HG03565 (cell line): ENCODE results near the gene KLHL26.
"Not testable (repeated sequence)": the region's sequence is repeated elsewhere in the genome, so short reads cannot be mapped to it uniquely, and the experiment has no call there.

Experiments
- ATAC-seq: cut with Tn5 transposase; IDR thresholded peaks from one replicate; pipeline ENCODE4 v1.9.1; 2021; ENCODE audit warnings: mild to moderate bottlenecking, moderate library complexity; ENCODE audit not compliant: unreplicated experiment

KLHL26 gene

GRCh38 chr19:18600692-18601397, 36.0 kb upstream of the KLHL26 start:
- ATAC-seq, result not testable (repeated sequence)

- ATAC-seq, result no peak
These were observed 35.0 kb upstream of the KLHL26 start for GRCh38 chr19:18601875-18602274.

DNA sequence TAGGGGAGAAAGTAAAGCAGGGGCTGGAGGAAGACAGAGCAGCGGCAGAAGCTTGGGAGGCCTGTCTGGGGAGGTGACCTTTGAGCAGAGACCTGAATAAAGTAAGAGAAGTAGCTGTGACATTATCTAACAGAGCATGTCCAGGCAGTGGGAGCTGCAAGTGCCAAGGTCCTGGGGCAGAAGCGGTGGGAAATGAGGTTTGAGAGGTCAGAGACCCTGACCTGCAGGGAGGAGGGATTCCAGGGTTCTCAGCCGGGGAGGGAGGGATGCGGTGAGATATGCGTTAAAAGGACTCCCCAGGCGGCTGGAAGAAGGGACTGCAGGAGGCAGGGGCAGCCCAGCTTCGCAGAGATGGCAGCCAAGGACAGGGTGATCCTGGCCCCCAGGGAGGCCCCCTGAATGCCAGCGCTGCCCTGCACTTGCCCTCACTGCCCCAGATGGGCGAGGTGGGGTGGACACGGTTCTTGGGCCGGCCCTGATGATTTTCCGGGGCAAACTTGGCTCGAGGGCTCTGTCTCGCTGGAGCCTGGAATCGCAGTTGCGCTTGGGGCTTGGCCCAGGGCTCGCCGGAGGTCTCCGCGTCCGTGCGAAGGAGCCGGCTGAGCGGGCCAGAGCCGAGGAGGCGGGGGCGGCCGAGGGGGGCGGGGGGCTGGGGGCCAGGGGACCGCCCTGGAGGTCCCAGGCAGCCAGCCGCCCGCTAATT, 33.4 kb upstream of the KLHL26 start:
- ATAC-seq, result no peak

DNA sequence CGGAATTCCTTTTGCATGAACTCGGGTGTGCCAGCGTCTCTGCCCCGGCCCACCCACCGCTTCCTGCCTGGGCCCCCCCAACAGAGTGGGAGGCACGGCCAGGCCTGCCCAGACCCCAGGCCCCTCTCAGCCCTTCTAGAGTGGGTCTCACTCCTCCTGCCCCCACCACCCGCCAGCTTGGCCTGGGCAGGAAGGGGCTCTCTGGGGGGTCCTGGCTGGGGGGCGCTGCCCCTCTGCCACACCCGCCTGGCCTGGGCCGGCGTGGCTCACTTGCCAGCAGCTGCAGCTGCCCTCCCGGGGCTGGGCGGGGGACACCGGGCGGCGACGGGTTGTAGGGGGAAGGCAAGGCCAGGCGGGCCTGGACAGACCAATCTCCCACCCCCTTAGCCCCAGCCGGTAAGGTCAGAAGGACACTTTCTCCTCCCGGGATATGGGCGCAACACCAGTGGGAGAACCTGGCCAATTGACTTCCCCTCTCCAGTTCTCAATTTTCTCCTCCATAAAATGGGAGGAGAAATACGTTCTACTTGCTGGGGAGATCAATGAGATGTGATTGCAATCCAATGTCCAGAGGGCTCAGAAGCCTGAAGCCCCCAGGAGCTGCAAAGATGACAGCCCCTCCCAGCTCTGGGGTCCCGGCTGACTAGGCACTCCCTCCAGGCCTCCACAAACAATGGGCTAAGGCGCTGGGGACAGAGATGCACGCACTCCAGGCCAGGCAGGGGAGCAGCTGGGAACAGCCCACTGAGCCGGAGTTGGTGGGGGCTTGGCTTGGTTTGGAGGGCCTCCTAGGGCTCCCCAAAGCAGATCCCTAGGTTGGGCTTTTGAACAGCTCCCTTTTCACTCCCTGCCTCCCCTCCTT, 32.6 kb upstream of the KLHL26 start:
- ATAC-seq, result no peak

GRCh38 chr19:18604820-18605159, 32.0 kb upstream of the KLHL26 start:
- no peak for ATAC-seq

DNA sequence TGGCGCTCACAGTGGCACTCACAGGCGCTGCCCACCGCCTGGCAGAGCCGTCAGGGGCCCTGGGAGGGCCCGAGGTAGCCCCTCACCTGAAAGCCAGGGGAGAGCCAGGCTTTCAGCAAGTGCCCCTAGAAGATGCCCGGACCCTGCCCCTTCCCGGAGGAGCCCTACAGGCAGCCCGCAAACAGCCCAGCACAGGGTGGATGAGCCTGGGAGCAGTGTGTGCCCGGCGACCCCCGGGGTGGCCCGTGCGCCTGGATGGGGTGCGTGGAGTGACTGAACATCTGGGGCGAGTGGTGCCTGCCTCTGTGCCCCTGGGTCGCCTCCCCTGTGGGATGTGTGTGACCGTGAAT, 31.7 kb upstream of the KLHL26 start:
- no peak for ATAC-seq

DNA sequence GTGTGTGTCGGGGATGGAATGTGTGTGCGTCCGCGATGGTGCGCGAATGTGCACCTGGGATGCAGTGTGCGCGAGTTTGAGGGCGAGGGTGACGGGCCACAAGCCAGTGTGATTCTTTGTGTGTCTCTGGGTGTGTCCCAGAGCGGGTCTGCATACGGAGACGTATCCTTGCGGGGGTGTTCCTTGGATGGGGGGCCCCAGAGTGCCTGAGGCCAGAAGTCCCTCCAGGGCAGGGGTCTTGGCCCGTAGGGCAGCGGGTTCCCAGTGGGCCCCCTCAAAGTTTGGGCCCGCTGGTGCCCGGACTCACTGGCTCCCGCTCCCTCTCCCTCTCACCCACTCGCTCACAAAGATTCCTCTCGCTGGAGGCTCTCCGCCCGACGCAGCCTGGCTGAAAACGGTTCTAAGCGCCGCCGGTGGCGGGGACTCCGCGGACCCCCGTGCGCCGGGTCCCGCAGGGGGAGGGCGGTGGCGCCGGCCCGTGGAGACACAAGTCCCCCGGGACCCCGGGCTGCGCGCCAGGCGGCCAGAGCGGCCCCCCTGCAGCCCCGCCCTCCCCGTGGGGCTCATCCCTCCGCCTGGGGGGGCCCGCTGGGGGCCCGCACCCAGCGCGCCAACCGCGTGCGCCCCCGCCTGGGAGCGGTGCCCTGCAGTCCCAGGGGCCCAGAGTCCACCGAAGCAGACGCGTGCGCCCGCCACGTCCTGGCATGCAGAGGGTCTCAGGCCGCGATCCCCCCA, 31.1 kb upstream of the KLHL26 start:
- ATAC-seq, result no peak

DNA sequence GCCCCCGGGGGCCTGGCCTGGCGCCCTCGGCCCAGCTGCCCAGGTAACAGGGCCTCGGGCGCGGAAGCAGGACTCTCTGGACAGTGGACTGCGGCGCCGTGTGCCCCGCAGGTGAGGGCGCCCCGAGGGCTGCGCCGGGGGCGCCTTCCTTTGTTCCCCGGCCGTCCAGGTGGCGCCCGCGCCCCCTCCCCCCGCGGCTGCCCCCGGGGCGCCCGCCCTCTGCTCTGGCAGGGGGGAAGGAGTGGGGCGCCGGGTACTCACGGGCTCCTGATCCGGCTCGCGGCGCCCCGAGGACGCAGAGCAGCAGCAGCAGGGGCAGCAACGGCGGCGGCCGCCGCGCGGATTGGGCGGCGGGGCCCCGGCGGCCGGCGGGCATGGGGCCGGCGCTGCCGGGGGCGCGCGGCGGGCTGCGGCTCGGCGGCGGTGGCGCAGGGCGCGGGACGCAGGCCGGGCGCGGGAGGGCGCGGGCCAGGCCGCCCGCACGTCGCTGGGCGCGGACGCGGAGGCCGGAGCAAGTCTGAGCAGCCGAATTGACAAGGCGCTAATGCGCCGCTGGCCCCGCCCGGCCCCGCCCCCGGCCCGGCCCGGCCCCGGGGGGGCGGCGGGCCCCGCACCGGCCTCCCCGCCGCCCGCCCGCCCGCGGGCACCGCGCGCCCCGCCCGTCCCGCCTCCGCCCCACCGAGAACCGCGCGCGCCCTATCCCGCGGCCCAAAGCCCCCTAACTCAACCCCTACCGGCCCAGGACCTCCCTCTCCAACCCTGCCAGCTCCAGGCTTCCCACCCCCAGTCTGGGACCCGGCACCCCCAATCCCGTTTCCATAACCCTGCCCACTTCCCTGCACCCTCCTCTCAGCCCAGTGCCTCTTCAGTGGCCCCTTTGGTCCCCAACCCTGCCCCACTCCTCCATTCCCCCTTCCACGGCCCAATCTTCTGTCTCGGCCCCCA, 30.3 kb upstream of the KLHL26 start, which contains the start of gene CRLF1:
Gene CRLF1, minus strand, starts transcription at position 519 of the 945 bp plus-strand sequence. Its CDS starts 143 bp downstream, at position 376.
- ATAC-seq, result no peak

GRCh38 chr19:18607226-18608101, 29.4 kb upstream of the KLHL26 start:
- ATAC-seq, result no peak

GRCh38 chr19:18608102-18608804, 28.6 kb upstream of the KLHL26 start:
- ATAC-seq, result no peak

- no peak for ATAC-seq
These were observed 27.8 kb upstream of the KLHL26 start for GRCh38 chr19:18608805-18609716.

- no peak for ATAC-seq
These were observed 27.1 kb upstream of the KLHL26 start for GRCh38 chr19:18609717-18610051.

DNA sequence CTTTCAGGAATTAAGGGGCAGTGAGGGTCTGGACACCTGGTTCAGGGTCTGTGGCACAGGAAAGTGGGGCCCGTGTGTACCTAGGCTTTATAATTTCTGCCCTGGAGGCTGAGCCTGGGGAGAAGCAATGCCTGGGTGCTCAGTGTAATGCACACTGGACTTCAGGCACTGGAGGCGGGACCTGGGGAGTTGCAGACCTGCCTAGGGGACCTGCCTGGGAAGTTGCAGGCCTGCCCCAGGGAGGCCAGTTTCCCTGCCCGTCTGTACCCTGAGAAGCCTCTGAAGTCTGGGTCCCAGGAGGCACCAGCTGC, 26.6 kb upstream of the KLHL26 start:
- no peak for ATAC-seq

DNA sequence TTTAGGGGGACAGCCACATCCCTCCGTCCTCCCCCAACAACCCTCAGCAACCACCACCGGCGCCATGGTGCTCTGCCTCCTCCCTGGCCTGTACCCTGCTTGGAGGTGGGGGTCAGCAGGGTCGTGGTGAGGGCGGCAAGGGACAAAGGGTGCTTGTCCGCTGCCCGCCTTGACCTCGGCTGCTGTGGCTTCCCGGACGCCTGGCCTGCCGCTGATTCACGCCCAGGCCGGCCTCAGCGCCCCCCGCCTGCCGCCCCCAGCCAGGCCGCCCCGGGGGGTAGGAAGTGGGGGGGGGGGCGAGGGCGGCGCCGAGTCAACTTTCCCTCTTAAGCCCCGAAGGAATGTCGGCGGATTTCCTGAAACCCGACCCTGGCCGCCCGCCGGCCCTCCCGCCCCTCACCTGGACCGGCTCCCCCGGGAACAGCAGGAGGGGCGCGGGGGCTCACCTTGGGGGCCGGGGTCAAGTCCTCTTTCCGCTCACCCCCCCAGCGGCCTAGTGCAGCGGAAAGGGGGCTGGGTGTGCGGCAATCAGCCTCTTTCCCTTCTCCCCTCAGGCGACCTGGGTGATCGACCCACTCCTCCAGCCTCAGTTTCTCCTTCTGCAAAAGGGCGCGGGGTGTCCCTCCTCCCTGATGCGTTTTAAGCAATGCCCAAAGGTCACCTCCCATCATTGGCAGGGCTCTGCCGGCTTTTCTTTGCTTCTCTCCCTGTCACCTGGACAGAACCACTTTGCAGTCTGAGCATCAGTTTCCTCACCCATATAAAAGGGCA, 26.1 kb upstream of the KLHL26 start:
- ATAC-seq, result no peak

DNA sequence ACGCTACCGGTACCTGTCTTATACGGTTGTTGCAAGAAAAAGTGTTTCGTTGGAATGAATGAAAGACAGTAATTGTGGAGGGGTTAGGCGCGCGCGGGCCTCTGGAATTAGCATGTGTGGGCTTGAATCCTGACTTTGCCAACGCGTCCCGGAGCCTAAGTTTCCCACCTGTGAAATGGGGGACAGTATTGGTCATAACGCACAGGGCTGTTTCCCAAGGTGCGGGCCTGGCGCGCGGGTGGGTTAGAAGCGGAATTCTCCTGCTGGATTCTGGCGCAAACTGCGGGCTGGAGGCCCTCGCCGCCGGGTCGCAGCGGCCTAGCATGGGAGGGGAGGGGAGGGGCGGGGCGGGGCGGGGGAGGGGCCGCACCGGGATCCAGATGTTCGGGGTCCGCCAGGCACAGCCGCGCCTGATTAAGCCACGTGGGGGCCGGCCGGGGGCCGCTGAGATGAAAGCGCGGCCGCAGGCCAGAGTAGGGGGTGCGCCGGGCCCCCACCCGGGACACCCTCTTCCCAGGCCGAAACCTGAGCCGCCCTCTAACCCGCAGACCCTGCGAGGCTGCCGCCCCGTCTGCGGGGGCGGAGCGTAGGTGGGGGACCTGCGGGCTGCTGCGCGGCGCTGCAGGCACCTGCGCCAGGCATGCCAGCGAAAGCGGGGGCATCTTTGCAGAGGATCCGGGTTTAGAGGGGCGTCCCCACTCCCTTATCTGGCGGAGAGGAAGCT, 25.3 kb upstream of the KLHL26 start:
- no peak for ATAC-seq

DNA sequence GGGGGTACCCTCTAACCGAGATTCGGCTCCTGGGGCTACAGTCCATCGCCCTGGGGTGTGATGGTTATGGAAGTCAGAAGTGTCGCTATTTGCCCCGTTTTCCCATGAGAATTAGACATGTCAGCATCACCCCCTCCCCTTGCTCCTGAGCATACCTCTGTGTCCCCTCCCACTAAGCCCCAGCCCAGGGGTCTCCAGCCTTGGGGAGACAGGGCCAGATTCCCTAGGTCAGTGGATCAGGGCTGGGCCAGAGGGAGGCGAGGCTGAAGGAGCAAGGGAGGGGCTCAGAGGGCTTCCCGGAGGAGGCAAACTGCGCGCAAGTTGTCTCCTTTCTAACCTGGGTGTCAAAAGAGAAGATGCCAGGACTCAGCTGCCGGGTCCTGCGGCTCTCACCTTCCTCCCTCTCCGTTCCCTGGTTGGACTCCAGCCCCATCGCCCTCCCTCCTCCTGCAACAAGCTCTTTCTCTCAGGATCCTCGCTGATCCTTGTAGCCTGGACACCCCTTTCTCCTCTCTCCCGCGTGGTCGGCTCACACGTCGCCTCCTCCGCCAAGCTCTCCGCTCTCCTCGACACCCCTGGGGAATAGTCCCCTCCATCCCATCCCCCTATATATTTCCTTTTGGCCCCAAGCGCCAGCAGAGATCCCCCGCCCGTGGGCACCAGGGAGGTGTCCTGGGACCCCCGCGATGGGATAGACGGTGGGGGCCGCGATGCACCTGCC, 24.6 kb upstream of the KLHL26 start:
- no peak for ATAC-seq
